Central memory CD8-positive, alpha-beta T cell (primary cell): Measurements from ENCODE around the gene ABHD6.
"Not testable (repeated sequence)": the region's sequence is repeated elsewhere in the genome, so short reads cannot be mapped to it uniquely, and the experiment has no call there.

ENCODE experiments used
- ATAC-seq: fragments of 150-1000 bp; cut with Tn5 transposase; replicated peaks from 2 replicates; pipeline ENCODE4 v1.10.0; 2022; ENCODE audit warnings: mild to moderate bottlenecking, moderate FRiP score, moderate number of reproducible peaks; ENCODE audit not compliant: poor library complexity, severe bottlenecking; ENCODE audit errors: extremely low read depth
- DNase-seq, 2 donors: peaks; one replicate each; pipeline ENCODE4 v3.0.0; 2021; ENCODE audit warnings: low spot score in 2 of 2
- H3K27ac Mint-ChIP-seq: one replicate; pipeline ENCODE4 v1.8.0; 2022; ENCODE audit warnings: low read depth, mild to moderate bottlenecking, moderate library complexity, mixed read lengths
- H3K27me3 Mint-ChIP-seq: one replicate; pipeline ENCODE4 v1.8.0; 2022; ENCODE audit warnings: mixed read lengths
- H3K36me3 Mint-ChIP-seq: one replicate; pipeline ENCODE4 v1.8.0; 2022; ENCODE audit warnings: mild to moderate bottlenecking, moderate library complexity, mixed read lengths; ENCODE audit not compliant: insufficient read depth
- H3K4me1 Mint-ChIP-seq: one replicate; pipeline ENCODE4 v1.8.0; 2022; ENCODE audit warnings: mixed read lengths
- H3K4me3 Mint-ChIP-seq: one replicate; pipeline ENCODE4 v1.8.0; 2022; ENCODE audit warnings: mild to moderate bottlenecking, moderate library complexity, mixed read lengths
- H3K9me3 Mint-ChIP-seq: one replicate; pipeline ENCODE4 v1.8.0; 2022; ENCODE audit warnings: mixed read lengths

The ABHD6 gene

GRCh38 chr3:58256061-58256460 lies 18.5 kb downstream of the ABHD6 start:
- no peaks in the 10 kb centered on the region for H3K27me3 Mint-ChIP-seq
- H3K27ac Mint-ChIP-seq: peak overlapping the region; percentile 9
- DNase-seq (no peak), ATAC-seq (no peak)
- no peak overlapping the region for H3K4me3 Mint-ChIP-seq
- peaks cover 14% of the 10 kb centered on the region for H3K4me1 Mint-ChIP-seq
- no peaks in the 10 kb centered on the region for H3K9me3 Mint-ChIP-seq
- H3K36me3 Mint-ChIP-seq: peaks cover 3% of the 10 kb centered on the region

GRCh38 chr3:58256511-58256910 lies 18.9 kb downstream of the ABHD6 start:
- Mint-ChIP-seq H3K36me3 (peaks cover 3% of the 10 kb centered on the region), H3K27ac (no peak overlapping the region), H3K9me3 (no peaks in the 10 kb centered on the region), H3K4me1 (peaks cover 14% of the 10 kb centered on the region), H3K27me3 (no peaks in the 10 kb centered on the region), H3K4me3 (no peak overlapping the region)
- DNase-seq (no peak), ATAC-seq (no peak)

GRCh38 chr3:58258392-58259055 lies 20.9 kb downstream of the ABHD6 start:
- ATAC-seq (no peak), DNase-seq (no peak)
- Mint-ChIP-seq H3K9me3 (no peaks in the 10 kb centered on the region), H3K4me1 (peaks cover 6% of the 10 kb centered on the region), H3K4me3 (no peak overlapping the region), H3K27ac (no peak overlapping the region), H3K36me3 (peaks cover 3% of the 10 kb centered on the region), H3K27me3 (no peaks in the 10 kb centered on the region)

GRCh38 chr3:58260261-58260731 lies 22.7 kb downstream of the ABHD6 start:
- Mint-ChIP-seq H3K27ac (no peak overlapping the region), H3K27me3 (no peaks in the 10 kb centered on the region), H3K36me3 (peaks cover 5% of the 10 kb centered on the region), H3K4me3 (no peak overlapping the region), H3K4me1 (peaks cover 6% of the 10 kb centered on the region), H3K9me3 (no peaks in the 10 kb centered on the region)
- ATAC-seq (no peak), DNase-seq (no peak)

GRCh38 chr3:58260733-58261132 lies 23.1 kb downstream of the ABHD6 start:
- ATAC-seq (no peak), DNase-seq (no peak)
- Mint-ChIP-seq H3K27me3 (no peaks in the 10 kb centered on the region), H3K9me3 (no peaks in the 10 kb centered on the region), H3K4me1 (peaks cover 6% of the 10 kb centered on the region), H3K36me3 (peaks cover 5% of the 10 kb centered on the region), H3K27ac (no peak overlapping the region), H3K4me3 (no peak overlapping the region)

- Mint-ChIP-seq H3K9me3 (no peaks in the 10 kb centered on the region), H3K27me3 (no peaks in the 10 kb centered on the region), H3K4me3 (no peak overlapping the region), H3K27ac (no peak overlapping the region), H3K4me1 (no peaks in the 10 kb centered on the region), H3K36me3 (peaks cover 5% of the 10 kb centered on the region)
- ATAC-seq (no peak), DNase-seq (no peak)
These were observed 24.5 kb downstream of the ABHD6 start for GRCh38 chr3:58261954-58262666.

- ATAC-seq (no peak), DNase-seq (no peak)
- no peaks in the 10 kb centered on the region for H3K27me3 Mint-ChIP-seq
- no peak overlapping the region for H3K27ac Mint-ChIP-seq
- H3K36me3 Mint-ChIP-seq: peaks cover 9% of the 10 kb centered on the region
- H3K4me3 Mint-ChIP-seq: no peak overlapping the region
- H3K9me3 Mint-ChIP-seq: no peaks in the 10 kb centered on the region
- no peaks in the 10 kb centered on the region for H3K4me1 Mint-ChIP-seq
These were observed 29.0 kb downstream of the ABHD6 start for GRCh38 chr3:58266577-58266976.

GRCh38 chr3:58267543-58267942 lies 30.0 kb downstream of the ABHD6 start:
- H3K4me3 Mint-ChIP-seq, H3K36me3 Mint-ChIP-seq, H3K9me3 Mint-ChIP-seq, DNase-seq, H3K27ac Mint-ChIP-seq, H3K27me3 Mint-ChIP-seq, H3K4me1 Mint-ChIP-seq, ATAC-seq: not testable (repeated sequence)

GRCh38 chr3:58269356-58269755 lies 31.8 kb downstream of the ABHD6 start:
- Mint-ChIP-seq H3K27ac (no peak overlapping the region), H3K9me3 (no peaks in the 10 kb centered on the region), H3K27me3 (no peaks in the 10 kb centered on the region), H3K4me1 (no peaks in the 10 kb centered on the region), H3K36me3 (peaks cover 9% of the 10 kb centered on the region), H3K4me3 (no peak overlapping the region)
- DNase-seq (no peak), ATAC-seq (no peak)

- H3K4me1 Mint-ChIP-seq: no peaks in the 10 kb centered on the region
- H3K36me3 Mint-ChIP-seq: peaks cover 9% of the 10 kb centered on the region
- no peaks in the 10 kb centered on the region for H3K9me3 Mint-ChIP-seq
These were observed 32.9 kb downstream of the ABHD6 start for GRCh38 chr3:58270485-58270884.

GRCh38 chr3:58271901-58272501 lies 34.4 kb downstream of the ABHD6 start:
- Mint-ChIP-seq H3K9me3 (no peaks in the 10 kb centered on the region), H3K27me3 (no peaks in the 10 kb centered on the region), H3K27ac (no peak overlapping the region), H3K4me3 (no peak overlapping the region), H3K36me3 (peaks cover 14% of the 10 kb centered on the region), H3K4me1 (no peaks in the 10 kb centered on the region)
- DNase-seq (no peak), ATAC-seq (no peak)

More at GRCh38 chr3:58270485-58270884, 32.9 kb downstream of the ABHD6 start:
- Mint-ChIP-seq H3K27ac (no peak overlapping the region), H3K4me3 (no peak overlapping the region), H3K27me3 (no peaks in the 10 kb centered on the region)
- no peak for ATAC-seq
- no peak for DNase-seq

GRCh38 chr3:58272891-58273290 lies 35.3 kb downstream of the ABHD6 start:
- no peaks in the 10 kb centered on the region for H3K27me3 Mint-ChIP-seq
- H3K9me3 Mint-ChIP-seq: no peaks in the 10 kb centered on the region
- H3K36me3 Mint-ChIP-seq: peaks cover 13% of the 10 kb centered on the region
- no peak overlapping the region for H3K27ac Mint-ChIP-seq
- no peak for ATAC-seq
- no peak overlapping the region for H3K4me3 Mint-ChIP-seq
- no peaks in the 10 kb centered on the region for H3K4me1 Mint-ChIP-seq
- DNase-seq: no peak

- not testable (repeated sequence) for ATAC-seq, H3K4me3 Mint-ChIP-seq, H3K27me3 Mint-ChIP-seq, H3K27ac Mint-ChIP-seq, DNase-seq, H3K4me1 Mint-ChIP-seq, H3K9me3 Mint-ChIP-seq
- H3K36me3 Mint-ChIP-seq: peaks cover 13% of the 10 kb centered on the region
These were observed 35.8 kb downstream of the ABHD6 start for GRCh38 chr3:58273362-58273761.
